K562 (cell line): ENCODE data around the gene DNAJC17. TPM values are rescaled to one million over a fixed set of nuclear protein-coding genes. Genes with fewer than 3 reads are reported as not detected.

ENCODE experiments used
- ARID3A ChIP-seq: IDR thresholded peaks from 2 replicates; pipeline ENCODE4 v1.6.1; 2012; ENCODE audit warnings: low read depth, low read length, improper control_type of control experiment, borderline replicate concordance
- CEBPB ChIP-seq: fragments of 450-650 bp; IDR thresholded peaks from 2 replicates; pipeline ENCODE4 v1.6.1; 2016; ENCODE audit warnings: missing genetic modification characterization, missing compliant biosample characterization
- CGGBP1 ChIP-seq: fragments of 250-450 bp; sonication (Bioruptor Pico); IDR thresholded peaks from 2 replicates; pipeline ENCODE4 v1.9.0; 2021; ENCODE audit warnings: mild to moderate bottlenecking
- ETV6 ChIP-seq, 3 experiments: fragments of 150-350 bp in 1 of 3; sonication (generic) in 1 of 3; formaldehyde crosslinking in 1 of 3; IDR thresholded peaks; 2 replicates each; pipeline versions ENCODE4 v1.6.1 to v1.8.0; 2014 to 2022; ENCODE audit warnings: borderline replicate concordance in 2 of 3, low read depth in 2 of 3, antibody characterized with exemption in 1 of 3, low read length in 1 of 3, mild to moderate bottlenecking in 1 of 3, missing genetic modification reagents in 1 of 3
- FOXP4 ChIP-seq: sonication (generic); formaldehyde crosslinking; IDR thresholded peaks from 2 replicates; pipeline ENCODE4 v1.8.0; 2022; ENCODE audit warnings: mild to moderate bottlenecking, missing genetic modification reagents, borderline replicate concordance
- HDAC3 ChIP-seq: fragments of 450-650 bp; IDR thresholded peaks from 2 replicates; pipeline ENCODE4 v1.6.1; 2018; ENCODE audit warnings: borderline replicate concordance, mild to moderate bottlenecking, moderate library complexity; ENCODE audit not compliant: partially characterized antibody
- ID3 ChIP-seq, 2 experiments: fragments of 250-450 bp in 1 of 2; fragments of 450-650 bp in 1 of 2; sonication (Bioruptor Pico) in 1 of 2; IDR thresholded peaks; 2 replicates each; pipeline versions ENCODE4 v1.6.1 to v1.8.0; 2016 to 2021; ENCODE audit warnings: mild to moderate bottlenecking in 2 of 2, moderate library complexity in 2 of 2, missing compliant biosample characterization in 1 of 2, missing genetic modification characterization in 1 of 2
- MAFG ChIP-seq: fragments of 450-650 bp; conservative IDR thresholded peaks from 2 replicates; pipeline ENCODE4 v1.6.1; 2016; ENCODE audit warnings: missing genetic modification characterization, missing compliant biosample characterization
- MAX ChIP-seq: sonication (generic); formaldehyde crosslinking; IDR thresholded peaks from 2 replicates; pipeline ENCODE4 v1.9.0; 2022; ENCODE audit warnings: mild to moderate bottlenecking, missing genetic modification reagents
- MEF2D ChIP-seq: conservative IDR thresholded peaks from 2 replicates; pipeline ENCODE4 v1.6.1; 2016; ENCODE audit warnings: low read depth, missing genetic modification characterization, missing compliant biosample characterization
- MYNN ChIP-seq, 2 experiments: sonication (generic); formaldehyde crosslinking in 1 of 2; IDR thresholded peaks; 2 replicates each; pipeline versions ENCODE4 v1.5.0 to v1.6.1; 2016 to 2020; ENCODE audit warnings: antibody characterized with exemption in 1 of 2, missing genetic modification reagents in 1 of 2
- PHF21A ChIP-seq: fragments of 450-650 bp; IDR thresholded peaks from 2 replicates; pipeline ENCODE4 v1.6.1; 2017; ENCODE audit warnings: low read depth, borderline replicate concordance
- ZNF609 ChIP-seq: sonication (generic); formaldehyde crosslinking; IDR thresholded peaks from 2 replicates; pipeline ENCODE4 v1.8.1; 2023; ENCODE audit warnings: missing genetic modification reagents, mild to moderate bottlenecking, borderline replicate concordance
- ZNF644 ChIP-seq: fragments of 200-800 bp; sonication (Bioruptor generic); IDR thresholded peaks from 2 replicates; pipeline ENCODE4 v1.6.1; 2016; ENCODE audit warnings: low read depth, missing genetic modification characterization, missing compliant biosample characterization
- polyA plus RNA-seq, 8 experiments: library from polyadenylated mRNA; depleted of rRNA in 4 of 8; stranded (reverse) in 5 of 8; unstranded in 3 of 8; fragments of >200 nt; fragmentation: Nextera tagmentation in 2 of 8; fragmentation: Illumina TruSeq in 1 of 8; extraction: Ambion mirVana in 2 of 8; extraction: Trizol in 1 of 8; gene quantifications; 2 replicates each; pipeline versions ENCODE4 v1.2.1 to v1.2.3, GENCODE V29; 2011 to 2014; ENCODE audit warnings: inconsistent platforms in 1 of 8, missing spikeins in 1 of 8
- total RNA-seq, 7 experiments: library from RNA; depleted of rRNA in 6 of 7; stranded (reverse); fragments of >200 nt in 6 of 7; fragmentation: Illumina TruSeq in 2 of 7; extraction: Trizol in 2 of 7; gene quantifications; 2 replicates each; pipeline versions ENCODE4 v1.2.1 to v1.2.3, GENCODE V29; 2011 to 2021; ENCODE audit warnings: low replicate concordance in 1 of 7

Gene DNAJC17
- total and polyA plus RNA-seq, 9 of the 15 experiments (the other 6 are each of a cell fraction or from before 2014, with no cell fraction given), result 2.4 to 79.4 (median 44.2) TPM

GRCh38 chr15:40825661-40826422 lies 18.6 kb upstream of the DNAJC17 start (continued):
- TF ChIP-seq ARID3A (no peak), ZNF609 (CRISPR knock-in tag) (peak; percentile 89; the same call in 1 of the 2 replicates), MEF2D (tag) (peak; percentile 76), MYNN (IDR thresholded peaks at IDR 0.05) (peak; percentile 52; the same call in 1 of the 2 replicates), MYNN (CRISPR knock-in tag; IDR thresholded peaks at IDR 0.05) (no peak), PHF21A (no peak), MAX (CRISPR knock-in tag) (no peak), HDAC3 (peak; percentile 93), ID3 (CRISPR knock-in tag; IDR thresholded peaks at IDR 0.05) (no peak), ID3 (tag; IDR thresholded peaks at IDR 0.05) (peak; percentile 62; the same call in 1 of the 2 replicates), FOXP4 (CRISPR knock-in tag) (no peak), ETV6 (IDR thresholded peaks at IDR 0.05; ENCODE audit: borderline replicate concordance in 1 of 2, low read depth in 2 of 2, low read length in 1 of 2) (no peak), ETV6 (CRISPR knock-in tag; IDR thresholded peaks at IDR 0.05; ENCODE audit: borderline replicate concordance) (no peak), CGGBP1 (CRISPR knock-in tag) (no peak), ZNF644 (tag) (no peak), CEBPB (tag) (no peak), MAFG (tag) (0 out of 2 replicates have a peak, but pooled peaks have one; percentile 39)
